ENCODE data around the gene SLC22A5.

SLC22A5 gene

DNA sequence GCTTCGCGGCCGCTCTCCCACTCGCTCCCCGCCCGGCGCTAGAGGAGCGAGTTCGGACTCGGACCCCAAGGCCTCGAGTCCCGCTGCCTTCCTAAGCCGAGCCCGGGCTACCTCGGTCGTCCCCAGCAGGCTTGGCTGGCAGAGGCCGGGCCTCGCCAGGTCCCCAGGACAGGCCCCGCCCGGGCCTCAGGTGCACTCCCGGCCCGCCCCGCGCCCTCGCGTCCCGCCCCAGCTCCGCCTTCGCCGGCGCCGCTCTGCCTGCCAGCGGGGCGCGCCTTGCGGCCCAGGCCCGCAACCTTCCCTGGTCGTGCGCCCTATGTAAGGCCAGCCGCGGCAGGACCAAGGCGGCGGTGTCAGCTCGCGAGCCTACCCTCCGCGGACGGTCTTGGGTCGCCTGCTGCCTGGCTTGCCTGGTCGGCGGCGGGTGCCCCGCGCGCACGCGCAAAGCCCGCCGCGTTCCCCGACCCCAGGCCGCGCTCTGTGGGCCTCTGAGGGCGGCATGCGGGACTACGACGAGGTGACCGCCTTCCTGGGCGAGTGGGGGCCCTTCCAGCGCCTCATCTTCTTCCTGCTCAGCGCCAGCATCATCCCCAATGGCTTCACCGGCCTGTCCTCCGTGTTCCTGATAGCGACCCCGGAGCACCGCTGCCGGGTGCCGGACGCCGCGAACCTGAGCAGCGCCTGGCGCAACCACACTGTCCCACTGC is at the start of gene SLC22A5:
Gene SLC22A5, plus strand, starts transcription at position 237 of the 707 bp plus-strand sequence. Its CDS starts 263 bp downstream, at position 500.
- DNase-seq, result peak; percentile 56

DNA sequence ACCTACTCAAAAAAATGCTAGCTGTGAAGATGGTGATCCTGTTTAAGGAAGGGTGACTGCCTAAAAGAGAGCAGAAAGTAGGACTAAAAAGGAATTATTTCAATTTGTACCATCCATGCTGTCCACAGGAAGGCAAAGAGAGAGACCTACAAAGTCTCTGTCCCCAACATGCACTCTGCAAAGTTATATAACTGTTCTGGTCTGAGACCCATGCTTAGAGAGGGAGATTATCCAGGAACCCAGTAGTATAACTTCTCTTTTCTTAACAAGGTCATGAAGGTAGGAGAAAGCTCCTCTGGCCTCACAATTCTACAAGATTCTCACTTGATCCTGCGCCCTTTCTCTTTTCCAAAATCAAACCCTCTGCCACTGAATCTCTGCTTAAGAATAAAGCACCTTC is 49.5 kb upstream of the SLC22A5 start:
- DNase-seq, result no peak

DNA sequence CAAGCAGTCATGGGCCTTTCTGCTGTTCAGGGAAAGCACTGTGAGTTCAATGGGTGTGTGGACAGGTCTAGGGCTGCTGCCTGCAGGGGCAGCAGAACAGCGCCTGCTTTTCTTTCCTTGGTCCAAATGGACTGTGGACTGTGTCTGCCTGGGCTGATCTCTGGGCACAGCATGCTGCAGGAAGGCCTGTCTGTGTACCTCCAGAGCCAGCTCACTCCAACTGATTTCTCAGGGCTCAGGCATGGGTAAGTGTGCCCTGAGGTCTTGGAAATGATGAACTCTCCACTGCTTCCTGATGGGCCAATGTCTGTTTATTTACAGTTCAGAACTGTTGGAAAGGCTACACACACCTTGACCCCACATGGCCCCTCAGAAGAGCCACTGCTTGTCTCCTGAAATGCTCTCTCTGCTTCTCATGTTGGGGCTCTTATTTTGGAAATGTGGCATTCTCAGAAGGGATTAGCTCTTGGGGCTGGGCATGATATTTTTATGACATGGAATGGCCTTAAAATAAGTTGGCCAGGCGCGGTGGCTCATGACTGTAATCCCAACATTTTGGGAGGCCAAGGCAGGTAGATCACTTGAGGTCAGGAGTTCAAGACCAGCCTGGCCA is 48.3 kb upstream of the SLC22A5 start:
- no peak for DNase-seq

DNA sequence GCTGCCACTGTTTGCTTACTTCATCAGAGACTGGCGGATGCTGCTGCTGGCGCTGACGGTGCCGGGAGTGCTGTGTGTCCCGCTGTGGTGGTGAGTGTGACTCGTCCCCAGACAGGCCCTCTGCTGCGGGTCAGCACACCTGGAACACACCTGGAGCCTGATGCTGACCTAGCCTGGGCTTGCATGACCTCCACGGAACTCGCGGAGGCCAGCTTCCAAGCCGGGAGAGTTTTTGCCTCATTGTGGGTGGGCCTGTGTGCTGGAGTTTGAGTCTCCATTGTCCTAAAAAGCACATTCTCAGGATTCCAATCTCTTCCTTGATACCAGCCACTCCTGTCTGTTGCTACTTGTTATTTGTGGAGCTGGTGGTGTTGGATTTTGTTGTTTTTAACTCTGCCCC is 47.2 kb upstream of the SLC22A5 start:
- DNase-seq, result no peak

DNA sequence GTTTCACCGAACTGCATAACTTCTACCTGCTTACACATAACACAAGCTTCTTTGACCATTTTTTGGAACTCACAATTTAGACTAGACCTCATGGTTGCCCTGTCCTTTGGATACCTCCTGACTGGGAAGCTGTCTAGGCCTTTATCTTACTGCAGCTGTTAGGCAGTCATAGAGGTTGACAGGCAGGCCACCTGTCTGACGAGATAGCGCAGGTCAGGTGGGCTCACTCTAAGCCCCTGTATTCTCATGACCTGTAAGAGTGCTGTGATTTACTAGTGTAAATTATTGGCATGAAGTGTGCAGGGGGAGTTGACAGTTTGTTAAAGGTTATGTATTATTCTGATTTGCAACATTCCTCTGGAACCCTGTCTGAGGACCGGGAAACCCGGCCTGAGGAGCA is 46.3 kb upstream of the SLC22A5 start:
- DNase-seq, result no peak

DNA sequence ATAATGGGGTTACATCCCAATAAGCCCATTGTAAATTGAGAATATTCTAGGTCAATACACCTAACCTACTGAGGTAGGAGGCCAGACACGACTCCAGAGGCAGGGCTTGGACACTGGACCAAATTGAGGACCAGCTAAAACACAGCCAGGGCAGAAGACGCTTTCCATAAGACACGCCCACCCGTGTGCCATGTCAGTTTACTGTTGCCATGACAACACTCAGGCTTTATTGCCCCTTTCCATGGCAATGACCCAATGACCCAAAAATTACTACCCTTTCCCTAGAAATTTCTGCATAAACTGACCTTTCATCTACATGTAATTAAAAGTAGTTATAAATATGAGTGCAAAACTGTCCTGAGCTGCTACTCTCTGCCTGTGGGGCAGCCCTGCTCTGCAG is 43.8 kb upstream of the SLC22A5 start:
- DNase-seq, result no peak

DNA sequence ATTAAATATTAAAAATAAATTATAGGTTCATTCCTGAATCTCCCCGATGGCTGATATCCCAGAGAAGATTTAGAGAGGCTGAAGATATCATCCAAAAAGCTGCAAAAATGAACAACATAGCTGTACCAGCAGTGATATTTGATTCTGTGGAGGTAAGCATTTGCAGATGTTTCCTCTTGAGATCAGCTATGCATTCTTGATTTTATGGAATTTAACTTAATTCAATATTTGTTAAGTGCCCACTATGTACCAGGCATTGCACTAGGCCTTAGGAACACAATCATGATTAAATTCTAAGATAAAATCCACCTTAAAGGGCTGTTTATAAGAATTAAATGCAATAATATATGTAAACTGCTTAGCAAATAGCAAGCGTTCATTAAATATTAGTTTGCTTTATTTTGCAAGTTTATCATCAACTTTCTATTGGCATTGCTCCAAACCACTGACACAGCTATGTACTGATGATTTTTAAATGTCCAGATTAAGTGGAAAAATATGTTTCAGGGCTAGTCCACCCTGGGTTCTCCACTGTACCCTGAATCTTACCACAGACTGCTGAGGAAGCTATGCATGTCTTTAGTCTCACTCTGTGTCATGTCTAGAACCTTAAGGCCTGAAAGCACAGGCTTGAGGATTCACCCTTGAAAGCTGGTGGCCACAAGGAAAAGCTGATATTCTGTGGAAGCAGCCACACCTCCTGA is 42.1 kb upstream of the SLC22A5 start:
- no peak for DNase-seq

DNA sequence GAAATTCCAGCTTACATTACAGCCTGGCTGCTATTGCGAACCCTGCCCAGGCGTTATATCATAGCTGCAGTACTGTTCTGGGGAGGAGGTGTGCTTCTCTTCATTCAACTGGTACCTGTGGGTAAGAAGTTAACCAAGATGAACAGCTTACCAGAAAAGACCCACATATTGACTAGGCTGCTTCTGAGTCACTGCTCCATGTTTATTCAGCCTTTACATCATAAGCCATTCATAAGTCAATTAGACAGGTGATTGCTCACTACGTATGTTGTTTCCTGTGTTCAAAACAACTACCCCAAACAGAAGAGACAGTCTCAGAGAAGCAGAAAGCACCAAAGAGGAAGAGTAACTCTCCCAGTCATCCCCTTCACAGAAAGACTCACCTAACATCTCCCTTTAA is 34.7 kb upstream of the SLC22A5 start:
- DNase-seq, result peak; percentile 10

DNA sequence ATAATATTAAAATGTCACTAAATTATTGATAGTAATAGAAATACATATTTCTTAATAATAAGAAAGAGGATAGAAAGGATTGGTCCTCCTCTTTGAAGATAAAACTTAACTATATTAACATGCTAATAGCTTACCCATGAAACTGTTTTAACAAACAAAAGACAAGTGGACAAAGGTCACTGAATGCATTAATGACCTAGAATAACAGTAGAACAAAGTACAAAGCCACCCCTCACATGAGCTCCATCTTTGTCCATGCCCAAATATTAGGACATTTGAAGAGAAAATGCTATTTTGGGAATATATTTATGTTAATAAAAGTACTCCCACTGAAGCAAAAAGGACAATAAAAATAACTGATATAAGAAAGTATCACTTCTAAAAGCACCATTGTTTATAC is 34.1 kb upstream of the SLC22A5 start:
- DNase-seq, result no peak

DNA sequence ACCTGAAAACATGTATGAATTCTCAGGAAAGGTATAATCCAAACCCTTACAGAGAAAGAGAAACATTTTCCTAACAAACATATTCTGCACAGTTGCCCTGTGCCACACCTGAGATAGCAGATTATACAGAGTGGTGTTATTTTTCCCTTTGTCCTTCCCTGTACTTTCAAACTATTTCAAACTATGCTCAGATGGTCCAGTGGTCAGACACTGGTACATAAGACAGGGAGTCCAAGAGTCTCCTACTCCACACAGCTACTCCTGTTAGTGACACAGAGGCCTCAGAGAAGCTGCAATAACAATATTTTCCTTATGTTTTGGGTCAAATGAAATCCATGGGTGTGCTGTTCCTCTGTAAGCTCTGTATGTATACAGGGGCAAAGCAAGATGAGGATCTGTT is 30.0 kb upstream of the SLC22A5 start:
- DNase-seq, result no peak

DNA sequence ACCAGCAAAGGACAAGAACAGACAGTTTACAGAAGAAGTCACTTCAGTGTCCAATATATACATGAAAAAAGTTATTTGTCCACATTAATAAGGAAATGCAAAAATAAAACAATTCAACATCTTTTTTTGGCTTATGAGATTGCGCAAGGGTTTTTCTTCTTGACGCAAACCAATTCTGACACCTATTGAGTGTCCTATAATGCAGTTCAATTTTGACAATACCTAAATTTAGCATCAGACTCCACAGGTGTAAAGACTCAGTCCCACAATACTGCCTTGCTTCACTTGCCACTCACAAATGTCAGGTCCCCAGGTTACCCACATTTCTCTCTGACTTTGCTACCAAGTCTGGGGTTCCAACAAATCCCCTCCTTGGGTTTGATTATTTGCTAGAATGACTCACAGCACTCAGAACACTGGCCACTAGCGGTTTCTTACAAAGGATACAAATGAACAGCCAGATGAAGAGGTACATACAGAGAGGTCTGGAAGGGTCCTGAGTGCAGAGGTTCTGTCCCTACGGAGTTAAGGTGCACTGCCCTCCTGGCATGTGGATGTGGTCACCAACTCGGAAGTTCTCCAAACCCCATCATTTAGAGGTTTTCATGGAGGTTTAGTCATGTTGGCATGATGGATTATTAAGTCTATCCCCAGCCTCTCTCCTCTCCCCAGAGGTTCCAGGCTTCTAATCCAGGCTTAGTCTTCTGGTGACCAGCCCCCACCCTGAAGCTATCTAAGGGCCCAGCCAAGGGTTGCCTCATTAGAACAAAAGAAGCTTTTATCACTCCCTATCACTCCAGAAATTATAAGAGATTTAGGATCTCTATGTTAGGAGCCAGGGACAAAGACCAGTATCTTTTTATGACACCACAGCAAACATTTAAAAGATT is 27.0 kb upstream of the SLC22A5 start:
- DNase-seq, result no peak

DNA sequence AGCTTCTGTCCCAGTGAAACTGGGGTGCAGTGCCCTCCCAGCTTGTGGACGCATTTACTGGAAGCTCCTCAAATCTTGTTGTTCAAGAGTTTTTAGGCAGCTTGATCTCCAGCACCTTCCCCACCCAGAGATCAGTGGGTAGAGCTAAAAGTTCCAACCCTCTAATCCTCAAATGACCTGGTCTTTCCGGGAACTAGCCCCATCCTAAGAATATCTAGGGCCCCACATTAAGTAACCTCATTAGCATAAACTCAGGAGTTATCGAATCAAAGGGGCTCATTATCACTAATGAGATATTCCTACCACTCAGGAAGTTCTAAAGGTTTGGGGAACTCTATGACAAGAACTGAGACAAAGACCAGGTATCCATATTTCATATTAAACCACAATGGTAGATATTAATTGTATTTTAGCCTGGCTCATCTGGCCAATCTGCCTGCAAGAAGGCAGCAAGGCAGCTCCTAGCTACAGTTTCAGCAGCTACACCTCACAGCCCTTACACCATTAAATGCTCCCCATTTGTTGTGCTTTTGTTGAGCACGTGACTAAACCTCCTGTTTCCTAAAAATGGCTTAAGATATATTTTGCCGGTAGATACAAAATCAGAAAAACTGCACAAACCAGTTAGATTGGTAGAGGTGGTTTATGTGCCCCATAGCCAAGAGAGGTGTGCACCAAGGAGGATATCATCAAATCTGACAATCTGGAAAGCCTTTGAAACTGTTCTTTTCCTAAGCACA is 24.6 kb upstream of the SLC22A5 start:
- no peak for DNase-seq

DNA sequence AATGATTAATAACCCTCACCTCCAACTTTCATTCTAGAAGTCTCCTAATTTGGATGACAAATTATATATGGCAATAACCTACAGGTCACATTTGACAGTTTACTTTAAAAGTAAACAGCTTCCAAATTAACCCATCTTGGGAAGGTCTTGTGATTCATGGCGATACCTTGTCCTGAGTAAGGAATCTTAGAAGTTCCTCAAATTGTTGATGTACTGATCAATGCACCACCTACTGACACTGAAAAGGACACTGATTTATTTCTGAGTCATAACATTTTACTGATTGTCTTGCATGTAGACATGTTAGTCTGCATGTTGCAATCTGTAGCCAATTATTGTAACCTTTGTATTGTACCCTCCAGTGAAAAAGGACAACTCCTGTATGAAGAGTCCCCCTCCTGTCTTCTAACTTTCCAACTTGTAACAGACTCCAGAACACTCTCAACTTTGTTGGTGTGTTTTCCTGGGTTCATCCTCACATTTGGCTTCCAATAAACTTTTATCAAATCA is 16.0 kb upstream of the SLC22A5 start:
- DNase-seq, result no peak

DNA sequence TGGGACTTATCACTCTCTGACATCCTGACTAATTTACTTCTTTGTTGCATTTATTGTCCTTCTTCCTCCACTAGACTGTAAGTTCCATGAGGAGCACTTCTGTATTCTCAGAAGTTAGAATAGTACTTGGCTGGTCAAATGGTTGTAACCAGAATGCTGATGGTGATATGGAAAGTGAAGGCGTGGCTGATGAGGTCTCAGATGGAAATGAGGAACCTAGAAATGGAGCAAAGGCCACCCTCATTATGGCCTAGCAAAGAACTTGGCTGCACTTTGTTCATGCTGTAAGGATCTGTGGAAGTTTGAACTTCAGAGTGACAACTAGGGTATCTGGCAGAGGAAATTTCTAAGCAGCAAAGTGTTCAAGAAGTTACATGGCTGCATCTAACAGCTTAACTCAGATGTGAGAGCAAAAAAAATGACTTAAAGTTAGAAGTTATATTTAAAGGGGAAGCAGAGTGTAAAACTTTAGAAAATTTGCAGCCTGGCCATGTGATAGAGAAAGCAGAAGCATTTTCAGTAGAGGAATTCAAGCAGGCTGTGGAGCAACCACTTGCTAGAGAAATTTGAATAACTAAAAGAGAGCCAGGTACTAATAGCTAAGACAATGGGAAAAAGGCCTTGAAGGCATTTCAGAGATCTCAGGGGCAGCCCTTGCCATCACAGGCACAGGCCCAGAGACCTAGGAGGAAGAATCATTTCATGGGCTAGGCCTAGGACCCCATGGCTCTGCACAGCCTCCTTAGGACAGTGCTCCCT is 14.9 kb upstream of the SLC22A5 start:
- no peak for DNase-seq

DNA sequence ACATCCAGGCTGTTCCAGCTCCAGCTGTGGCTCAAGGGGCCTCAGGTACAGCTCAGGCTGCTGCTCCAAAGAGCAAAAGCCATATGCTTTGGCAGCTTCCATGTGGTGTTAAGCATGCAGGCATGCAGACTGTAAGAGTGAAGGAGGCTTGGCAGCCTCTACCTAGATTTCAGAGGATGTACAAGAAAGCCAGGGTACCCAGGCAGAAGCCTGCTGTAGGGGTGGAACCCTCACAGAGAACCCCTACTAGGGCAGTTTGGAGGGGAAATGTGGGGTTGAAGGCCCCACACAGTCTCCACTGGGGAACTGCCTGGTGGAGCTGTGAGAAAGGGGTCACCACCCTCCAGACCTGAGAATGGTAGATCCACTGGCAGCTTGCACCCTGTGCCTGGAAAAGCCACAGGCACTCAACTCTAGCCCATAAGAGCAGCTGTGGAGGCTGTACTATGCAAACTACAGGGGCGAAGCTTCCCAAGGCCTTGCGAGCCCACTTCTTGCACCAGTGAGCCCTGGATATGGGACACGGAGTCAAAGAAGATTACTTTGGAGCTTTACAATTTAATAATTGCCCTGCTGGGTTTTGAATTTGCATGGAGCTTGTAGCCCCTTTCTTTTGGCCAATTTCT is 14.3 kb upstream of the SLC22A5 start:
- DNase-seq, result no peak

DNA sequence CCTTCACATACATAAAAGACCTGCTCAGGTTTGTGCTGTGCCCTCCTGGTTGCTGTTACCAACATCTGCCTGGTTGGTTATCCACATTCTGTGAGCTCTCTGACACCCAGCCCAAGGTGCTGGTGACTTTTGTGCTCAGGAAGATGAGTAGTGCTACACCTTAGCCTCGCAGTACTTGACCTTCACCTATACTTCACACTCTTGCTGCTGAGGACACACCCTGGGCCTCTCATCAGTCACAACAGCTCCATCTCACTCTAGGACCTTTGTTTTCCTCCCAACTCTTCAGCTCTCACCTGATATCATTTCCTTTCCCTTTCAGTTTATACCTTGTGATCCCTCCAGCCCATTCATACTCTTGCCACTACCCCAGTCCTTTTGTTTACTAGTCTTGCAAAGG is 10.7 kb upstream of the SLC22A5 start:
- no peak for DNase-seq

DNA sequence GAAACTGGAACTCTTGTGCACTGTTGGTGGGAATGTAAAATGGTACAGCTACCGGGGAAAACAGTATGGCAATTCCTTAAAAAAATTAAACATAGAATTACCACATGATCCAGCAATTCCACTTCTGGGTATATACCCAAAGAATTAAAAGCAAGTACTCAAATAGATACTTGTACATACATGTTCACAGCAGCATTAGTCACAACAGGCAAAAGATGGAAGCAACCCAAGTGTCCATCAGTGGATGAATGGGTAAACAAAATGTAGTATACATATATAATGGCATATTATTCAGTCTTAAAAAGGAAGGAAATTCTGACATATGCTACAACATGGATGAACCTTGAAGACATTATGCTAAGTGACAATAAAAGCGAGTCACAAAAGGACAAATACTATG is 7.4 kb upstream of the SLC22A5 start:
- DNase-seq, result no peak

DNA sequence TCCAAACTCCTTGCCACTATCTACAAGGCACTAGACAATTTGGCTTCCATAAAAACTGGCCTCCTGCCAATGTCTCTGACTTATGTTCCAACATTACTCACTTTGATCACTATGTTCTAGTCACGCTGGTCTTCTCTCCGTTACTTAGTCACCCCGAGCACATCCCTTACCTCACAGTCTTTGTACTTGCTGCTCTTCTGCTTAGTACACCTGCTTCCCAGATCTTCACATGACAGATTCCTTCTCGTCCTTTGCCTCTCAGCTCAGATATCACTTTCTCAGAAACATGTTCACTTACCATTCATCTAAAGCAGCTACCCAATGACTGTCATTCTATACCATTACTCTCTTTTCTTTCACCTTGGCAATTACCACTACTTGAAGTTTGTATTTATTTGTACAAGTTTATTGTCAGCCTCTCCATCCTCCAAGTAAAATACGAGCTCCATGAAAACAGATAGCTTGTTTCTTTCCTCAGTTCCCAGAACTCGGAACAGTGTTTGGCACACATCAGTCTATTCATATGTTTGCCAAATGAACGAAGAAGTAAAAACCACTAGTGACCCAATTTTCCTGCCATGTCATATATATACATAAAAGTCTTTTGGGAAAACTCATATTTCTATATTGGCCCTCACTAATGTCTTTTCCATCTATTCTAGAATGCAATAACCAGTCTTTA is 5.9 kb upstream of the SLC22A5 start:
- peak; percentile 3 for DNase-seq

DNA sequence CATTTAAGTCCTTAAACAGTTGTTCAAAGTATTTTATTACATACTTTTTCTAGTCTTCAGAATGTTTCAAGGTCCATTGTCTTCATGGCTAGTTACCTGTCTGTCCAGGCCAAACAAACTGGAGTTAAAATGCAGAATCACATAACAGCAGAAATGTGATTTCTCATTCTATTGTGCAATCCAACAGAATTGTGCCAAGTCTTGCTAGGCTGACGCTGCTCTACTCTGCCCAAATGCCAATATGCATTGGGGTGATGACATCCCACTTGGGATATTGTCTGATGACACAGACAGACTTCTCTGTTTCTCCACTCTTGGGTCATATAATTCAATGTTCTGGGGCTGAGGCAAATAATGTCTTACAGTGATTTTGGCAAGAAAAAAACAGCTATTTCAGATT is 5.2 kb upstream of the SLC22A5 start:
- no peak for DNase-seq

DNA sequence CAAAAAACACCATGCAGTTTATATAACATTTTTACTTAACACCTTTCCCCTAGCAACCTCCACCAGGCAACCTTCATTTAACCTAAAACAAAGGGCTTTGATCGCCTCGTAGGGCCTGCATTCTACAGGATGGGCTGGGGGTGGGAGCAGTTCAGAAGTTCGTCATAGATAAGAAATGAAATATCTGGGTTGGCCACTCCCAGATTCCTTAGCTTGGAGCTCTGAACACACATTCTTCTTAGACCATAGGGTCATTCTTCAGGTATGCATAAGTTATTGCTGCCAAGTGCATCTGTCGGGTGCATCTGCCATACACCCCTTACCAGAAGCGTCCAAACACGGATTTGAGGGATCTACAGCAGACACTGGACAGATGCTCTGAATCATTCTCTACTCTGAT is 4.3 kb upstream of the SLC22A5 start:
- DNase-seq, result no peak

Data from NCI-H510A treated with DMSO at 0.1 percent for 48 hours (cell line).